GM21367 (cell line): ENCODE results near the gene CSF1R.

Experiments used
- ATAC-seq: cut with Tn5 transposase; IDR thresholded peaks from one replicate; pipeline ENCODE4 v1.9.1; 2021; ENCODE audit not compliant: unreplicated experiment

CSF1R gene

DNA sequence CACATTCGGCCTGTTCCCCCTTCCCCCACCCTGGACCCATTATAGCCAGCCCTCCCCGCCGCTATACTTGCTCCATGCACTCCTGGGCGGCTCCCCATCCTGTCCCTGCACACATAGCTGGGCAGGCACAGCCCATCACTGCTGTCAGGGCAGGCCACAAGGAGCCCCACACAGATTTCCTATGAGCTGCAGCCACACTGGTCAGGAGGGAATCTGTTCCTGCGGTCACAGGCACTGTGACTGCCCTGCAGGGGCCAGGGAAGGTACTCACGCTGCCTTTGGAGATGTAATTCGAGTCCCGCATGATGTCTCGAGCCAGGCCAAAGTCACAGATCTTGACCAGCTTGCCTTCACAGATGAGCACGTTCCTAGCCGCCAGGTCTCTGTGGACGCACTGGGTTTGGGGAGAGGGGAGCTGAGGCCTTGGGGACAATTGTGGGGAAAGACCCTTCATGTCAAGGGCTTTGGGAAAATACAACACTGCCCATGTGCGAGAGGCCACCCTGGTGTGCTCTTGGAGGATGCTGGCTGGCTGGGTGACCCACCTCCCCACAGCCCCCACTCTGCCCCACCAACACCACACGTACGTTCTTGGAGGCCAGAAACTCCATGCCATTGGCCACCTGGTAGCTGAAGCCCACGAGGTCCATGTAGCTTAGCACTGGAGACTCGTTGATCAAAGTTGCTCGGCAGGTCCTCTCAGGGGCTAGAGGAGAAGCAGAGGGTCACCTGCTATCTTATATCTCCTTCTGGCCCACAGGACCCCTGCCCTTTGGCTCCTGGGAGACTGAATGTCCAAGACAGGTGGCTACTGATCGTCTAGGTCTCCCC lies 34.5 kb upstream of the CSF1R start:
- ATAC-seq = no peak

DNA sequence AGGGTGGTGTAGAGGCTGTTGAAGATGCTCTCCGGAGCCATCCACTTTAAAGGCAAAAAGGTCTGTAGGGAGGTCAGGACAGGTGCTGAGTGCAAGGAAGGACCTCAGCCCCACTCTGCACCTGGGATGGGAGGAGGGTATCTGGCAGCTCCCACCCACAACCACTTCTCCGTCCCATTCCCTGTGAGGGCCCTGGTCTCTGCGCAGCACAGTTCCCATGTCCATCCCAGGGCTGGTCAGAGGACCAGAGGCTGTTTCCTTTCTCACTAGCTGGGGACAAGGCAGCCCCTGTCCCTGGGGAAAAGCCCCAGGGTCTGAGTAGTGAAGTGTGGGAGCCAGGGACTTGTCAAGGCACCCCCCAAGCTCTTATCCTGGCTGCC lies 33.7 kb upstream of the CSF1R start:
- no peak for ATAC-seq

DNA sequence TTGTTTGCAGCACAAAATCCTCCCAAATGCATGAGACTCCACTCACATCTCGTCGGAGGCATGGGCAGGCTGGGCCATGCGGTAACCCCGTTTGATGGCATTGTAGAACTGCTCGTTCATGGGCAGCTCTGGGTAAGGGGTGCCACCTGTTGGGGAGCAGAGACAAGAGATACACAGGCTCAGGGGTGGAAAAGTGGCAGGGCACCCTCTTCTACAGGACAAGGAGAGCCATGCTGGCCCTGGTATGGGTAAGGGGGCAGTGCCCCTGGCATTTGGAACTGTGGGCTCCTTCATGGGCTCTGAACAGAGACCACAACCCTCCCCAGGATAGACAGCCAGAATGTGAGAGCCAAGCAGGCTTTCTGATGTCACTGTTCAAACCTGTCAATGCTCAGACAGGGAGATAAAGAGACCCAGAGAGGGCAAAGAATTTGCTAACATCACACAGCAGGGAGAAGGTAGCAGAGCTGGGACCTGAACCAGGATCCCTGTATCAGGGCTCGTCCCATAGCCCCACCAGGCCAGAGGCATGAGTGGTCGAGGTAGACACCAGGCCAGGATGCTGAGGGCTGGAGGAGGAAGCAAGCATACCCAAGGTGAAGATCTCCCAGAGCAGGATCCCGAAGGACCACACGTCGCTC lies 33.2 kb upstream of the CSF1R start:
- ATAC-seq = no peak

DNA sequence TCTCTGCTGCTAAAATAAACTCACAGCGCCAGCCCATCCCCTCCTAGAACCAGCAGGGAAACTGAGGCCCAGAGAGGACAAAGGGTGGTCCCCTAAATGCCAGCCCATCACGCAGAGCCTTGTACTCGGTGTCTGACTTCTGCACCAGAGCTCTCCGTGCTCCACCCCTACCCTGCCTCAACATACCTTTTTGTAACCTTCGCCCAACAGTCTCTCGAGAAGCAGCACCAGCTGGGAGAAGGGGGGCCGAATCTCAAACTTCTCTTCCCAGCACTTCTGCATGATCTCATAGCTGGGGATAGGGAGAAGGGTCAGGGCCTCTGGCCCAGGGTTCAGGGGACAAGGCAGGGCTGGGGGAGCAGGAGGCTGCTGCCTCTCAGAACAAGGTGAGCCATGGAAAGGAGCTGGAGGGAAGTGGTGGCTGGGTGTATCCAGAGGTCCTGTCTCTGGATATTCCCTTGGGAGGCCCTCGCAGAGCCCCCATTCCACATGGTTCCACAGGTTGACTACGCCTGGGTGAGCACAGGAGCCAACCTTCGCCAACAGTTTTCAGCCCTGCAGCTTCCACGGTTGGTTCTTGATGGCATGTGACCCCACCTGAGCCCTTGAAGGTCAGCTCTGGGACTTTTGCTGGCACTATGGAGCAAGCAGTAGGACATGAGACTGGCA lies 32.3 kb upstream of the CSF1R start:
- no peak for ATAC-seq

DNA sequence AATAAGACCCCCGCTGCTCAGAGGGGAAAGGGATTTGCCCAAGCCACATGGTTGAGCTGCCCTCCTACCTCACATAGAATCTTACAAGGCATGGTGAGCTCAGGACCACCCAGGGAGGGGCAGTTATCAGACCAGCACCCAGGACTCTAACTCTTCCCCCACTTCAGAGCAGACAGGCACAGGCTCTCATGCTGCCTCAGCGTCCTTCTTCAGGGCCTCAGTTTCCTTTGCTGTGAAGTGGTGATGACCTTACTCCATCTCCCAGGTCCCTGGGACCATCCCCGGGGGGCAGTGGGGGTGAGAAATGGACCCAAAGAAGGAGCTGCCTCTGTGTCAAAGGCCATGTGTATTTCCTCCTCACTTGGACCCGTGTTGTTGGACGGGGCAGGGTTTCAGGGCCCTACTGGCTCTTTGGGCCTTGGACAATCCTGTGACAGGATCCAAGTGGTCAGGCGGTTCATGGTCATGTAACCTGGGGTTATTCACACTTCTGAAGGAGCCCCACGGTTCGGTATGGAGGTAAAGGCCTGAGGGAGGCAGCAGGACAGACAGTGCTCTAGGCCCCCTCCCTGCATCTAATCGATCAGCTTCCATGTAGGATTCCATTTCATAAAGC lies 31.7 kb upstream of the CSF1R start:
- ATAC-seq = no peak

DNA sequence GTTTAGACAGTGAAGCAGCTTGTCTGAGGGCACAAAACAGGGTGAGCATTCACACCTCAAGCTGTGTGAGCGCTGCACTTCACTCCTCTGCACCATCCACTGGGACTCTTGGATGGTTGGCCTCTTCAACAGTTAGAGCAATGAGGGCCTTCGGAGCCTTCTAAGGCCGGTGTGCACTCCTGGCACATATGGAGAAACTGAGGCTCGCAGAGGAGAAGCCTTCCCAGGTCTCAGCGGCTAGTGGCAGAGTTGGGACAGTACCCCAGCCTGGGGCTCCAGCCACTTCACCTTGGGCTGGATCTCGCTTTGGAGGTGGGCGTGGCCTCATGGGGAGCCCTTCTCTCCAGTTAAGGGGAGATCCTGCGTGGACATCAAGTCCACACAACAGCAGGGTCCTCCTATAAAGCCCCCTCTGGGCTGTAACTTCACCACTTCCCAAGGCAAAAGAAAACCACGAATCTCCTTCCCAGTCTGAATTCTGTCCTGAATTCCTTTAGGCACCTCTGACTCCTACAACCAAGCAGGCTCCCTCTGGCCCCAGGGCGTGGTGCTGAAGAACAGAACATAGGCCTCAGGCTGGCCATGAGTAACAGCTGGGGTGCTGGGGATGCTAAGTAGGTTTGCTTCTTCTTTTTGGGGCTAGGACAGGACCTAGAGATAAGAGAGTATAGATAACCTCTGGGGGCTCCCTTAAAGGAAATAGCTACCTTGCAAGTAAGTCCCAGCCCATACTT lies 30.5 kb upstream of the CSF1R start:
- ATAC-seq = no peak

DNA sequence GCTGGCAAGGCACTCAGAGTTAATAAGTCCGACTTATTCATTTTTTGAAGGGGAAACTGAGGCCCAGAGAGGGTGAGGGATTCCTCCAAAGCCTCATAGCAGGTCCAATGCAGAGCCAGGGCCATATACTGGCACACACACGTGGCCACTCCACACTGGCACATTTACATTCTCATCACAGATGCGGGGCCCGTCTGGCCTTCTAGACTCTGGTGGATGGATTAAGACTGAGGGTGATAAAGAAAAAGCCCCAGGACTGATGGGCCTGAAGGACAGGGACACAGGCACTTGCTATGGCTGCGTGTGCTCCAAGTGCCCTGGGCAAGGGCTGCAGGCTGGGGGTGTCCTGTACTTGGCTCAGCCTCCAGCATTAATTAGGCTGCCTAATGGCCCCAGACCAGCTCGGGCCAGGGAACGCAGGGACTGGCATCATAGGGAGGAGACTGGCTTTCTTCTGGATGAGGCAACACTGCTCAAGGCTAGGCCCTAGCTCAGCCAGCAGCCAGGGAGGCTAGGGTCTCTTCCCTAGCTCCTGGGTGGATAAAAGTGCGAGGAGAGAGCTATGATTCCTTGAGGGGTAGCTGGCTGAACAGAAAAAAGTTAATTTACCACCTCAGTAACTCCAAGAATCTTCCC lies 28.5 kb upstream of the CSF1R start:
- ATAC-seq = no peak

DNA sequence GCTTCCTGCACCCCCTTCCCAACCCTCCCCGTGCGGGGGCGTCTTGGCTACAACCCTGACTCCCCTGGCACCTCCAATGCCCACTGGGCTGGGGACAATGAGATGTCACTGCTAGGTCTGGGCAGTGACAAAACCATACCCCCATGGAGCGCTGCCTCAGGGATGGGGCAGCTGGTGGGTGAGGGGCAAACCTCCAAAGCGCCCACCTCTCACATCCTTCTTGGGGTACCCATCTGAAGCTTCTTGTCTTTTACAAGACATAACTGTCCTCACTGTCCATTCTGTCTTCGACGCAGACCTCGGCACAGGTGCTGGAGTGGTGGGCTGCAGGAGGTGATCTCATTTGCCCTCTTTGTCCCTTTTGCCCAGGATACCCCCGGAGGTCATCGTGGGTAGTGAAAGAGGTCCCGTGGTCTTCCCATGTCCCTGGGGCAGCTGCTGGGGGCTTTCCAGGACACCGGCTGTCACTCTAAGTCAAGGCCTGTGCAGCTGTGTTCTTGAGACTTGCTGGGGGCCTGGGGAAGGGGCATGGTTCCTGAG lies 27.8 kb upstream of the CSF1R start:
- no peak for ATAC-seq

DNA sequence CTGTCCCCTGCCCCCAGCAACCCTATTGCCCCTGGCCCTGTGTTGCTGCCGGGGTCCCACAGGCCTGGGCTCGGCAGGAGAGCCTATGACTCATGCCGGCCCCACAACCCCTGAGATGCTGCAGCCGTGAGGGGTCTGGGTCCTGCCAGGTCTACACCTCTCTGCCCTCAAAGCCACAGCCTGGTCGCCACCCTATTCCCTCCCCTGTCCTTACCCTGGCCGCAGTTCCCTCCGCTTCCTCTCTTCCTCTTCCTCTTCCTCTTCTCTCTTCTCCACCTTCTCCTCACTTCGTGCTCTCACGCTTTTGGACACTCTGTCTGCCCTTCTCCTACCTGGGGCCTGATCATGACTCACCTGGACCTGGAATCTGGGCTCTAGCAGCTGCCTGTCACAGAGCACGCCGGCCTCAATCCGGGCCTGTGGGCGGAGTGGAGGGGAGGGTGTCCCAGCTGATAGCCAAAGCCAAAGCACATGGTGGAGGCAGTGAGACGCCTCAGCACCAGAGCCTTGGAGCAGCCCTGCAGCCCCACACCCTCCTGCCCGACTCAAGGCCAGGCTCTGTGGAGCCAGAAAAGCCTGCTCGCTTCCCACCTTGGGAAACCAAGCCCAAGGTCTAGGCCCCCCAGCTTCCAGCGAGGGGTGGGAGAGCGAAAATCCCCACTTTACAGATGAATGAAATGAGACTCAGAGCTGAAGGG lies 26.8 kb upstream of the CSF1R start:
- no peak for ATAC-seq

DNA sequence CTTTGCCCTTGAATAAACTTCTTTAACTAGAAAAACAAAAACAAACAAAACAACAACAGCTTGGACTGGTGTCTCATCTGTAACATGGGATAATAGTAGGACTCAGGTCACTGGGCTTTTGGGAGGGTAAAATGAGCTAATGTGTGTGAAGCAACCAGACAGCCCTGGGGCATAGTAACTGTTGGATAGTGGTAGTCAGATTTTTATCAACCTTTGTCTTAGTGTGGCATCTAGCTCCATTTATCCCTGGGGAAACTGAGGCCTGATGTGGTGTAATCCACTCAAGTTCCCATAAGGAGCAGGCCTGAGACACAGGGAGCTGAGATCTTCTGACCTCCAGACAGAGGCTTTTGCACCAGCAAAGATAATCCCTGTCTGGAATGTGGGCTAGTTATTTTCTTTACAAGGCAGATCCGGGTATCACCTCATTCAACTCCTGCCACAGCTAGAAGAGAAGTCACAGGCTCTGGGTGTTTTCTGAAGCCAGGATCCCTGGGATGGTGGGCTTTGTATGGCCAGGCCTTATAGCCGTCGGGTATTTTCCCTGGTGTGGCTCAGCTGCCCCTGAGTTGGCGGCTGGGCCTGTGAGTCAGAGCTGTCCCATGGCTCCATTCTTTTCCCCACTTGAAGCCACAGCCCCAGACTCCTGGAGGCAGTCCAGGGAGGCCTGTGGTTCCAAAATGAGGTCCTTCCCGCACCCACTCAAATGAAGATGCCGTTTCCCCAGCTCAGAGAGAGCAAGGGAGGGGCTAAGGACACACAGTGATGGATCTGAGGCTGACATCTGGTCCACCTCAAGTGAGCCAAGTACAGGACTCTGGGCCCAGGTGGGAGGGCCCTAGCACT lies 26.1 kb upstream of the CSF1R start:
- no peak for ATAC-seq

DNA sequence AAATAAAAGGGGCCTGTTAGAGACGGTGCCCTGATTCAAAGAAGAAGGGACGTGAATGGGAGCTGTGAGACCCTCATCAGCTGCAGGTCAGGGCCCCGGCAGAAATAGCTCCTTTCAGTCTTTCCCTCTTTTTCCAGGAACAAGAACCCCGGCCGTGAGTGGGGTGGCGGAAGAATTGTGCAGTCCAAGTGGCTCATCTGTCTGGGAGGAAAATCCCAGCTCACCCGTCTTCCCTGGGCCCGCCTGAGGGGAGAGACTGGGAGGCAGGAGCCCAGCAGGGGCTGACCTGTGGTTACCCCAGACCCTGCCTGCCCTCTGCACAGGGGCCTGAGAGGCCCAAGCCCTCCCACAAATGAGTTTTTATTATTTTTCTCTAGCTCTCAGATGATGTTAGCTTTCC lies 24.8 kb upstream of the CSF1R start:
- no peak for ATAC-seq

DNA sequence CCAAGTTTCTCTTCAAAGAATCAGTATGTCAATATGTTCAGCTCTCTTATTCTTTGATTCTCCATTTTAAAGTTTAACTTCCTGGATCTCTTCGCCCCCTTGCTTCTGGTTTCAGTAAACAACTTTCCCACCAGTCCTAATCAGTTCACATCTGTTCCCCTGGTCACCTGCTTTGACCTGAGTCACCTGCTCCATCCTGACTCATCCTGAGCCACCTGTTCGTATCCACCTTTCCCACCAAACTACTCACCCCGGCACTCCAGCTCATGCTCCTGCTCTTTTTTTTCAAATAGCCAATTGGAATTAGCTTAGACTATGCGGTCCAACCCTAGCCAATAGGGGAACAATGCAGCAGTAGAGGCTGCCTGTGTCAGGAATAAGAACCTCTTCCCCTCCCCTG lies 23.6 kb upstream of the CSF1R start:
- no peak for ATAC-seq

DNA sequence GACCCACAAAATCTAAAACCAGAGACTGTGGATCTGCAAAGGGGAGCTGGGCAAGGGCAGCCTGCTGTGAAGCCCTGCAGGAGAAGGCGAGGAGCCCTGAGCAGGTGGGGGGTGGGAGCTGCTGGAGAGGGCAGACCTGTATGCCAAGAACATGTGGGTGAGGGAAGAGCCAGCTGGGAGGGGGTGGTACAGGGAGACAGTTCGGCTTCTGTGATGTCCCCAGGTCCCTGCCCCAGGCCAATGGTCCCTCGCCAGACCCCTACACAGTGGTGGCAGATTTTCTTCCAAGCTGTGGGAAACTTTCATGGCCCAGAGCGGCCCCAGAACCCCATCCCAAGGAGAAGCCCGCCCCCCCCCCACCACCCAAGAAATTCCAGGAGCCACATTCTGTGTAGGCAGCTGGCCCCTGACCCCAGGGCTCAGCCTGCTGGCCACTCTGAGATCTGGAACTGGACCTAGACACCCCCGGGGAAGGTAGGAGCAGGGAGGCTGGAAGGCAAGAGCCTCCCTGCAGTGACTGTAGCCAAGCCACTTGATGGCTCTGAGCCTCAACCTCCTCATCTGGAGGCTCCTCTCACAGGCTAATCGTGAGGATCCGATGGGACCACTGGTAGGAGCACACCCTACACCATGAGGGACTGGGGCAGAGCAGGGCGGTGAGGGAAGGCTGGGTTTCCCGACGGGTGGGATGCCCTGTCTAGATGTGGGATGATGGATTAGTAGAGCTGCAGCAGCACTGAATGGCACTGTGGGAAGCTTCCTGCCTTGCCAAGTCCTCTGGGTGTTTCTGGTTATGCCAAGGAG lies 22.6 kb upstream of the CSF1R start:
- no peak for ATAC-seq

DNA sequence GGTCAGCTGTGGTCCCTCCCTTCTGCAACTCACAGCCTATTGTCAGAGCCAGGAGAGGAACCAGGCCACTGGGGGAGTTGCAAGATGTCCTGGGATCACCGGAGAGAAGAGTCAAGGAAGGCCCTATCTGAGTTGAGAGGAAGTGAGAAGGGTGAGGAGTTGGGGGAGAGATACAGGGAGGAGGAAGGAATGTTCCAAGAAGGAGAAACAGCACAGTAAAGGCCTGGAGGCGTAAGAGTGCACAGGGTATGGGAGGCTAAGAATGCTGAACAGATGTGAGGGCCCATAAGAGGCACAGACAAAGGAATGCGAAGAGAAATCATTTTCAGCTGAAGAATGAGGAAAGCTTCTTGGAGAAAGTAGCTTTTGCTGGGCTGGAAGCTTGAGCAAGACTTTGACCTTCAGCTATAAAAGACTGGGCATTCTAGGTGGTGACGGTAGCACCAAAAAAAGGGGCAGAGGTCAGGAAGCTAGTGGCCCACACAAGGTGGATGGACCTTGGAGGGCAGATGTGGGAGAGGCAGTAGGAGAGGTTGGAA lies 21.6 kb upstream of the CSF1R start:
- ATAC-seq = no peak

DNA sequence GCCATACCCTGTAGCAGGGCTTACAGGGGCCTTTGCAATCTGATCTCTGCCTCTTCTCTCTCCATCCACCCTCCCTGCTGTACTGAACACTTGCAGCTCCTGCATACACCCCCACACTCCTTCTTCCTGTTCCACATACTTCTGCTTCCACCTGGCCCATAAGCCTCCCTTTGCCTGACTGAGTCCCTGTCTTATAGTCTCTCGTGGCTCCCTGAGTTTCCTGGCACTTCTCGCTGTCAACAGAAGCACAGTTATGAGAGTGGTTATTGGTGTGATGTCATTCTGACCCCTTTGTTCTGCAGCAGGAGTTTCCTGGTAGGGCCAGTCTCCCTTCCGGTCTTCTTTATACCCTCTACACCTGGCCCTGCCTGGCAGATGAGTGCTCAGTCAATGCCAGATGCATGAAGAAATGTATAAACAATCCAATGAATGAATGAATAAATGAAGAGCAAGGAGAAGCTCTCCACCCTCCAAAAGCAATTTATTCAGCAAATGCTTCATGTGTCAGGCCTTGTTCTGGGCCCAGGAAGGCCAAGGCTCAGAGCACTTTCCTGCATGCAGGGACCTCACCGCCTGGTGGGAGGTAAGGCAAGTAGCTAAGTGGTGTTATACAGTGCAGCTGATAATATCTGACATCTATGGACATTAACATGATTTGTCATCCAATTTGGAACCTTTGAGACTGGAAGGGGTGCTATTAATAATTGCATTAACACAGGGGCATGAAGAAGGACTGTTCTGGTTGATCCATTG lies 20.5 kb upstream of the CSF1R start:
- no peak for ATAC-seq

DNA sequence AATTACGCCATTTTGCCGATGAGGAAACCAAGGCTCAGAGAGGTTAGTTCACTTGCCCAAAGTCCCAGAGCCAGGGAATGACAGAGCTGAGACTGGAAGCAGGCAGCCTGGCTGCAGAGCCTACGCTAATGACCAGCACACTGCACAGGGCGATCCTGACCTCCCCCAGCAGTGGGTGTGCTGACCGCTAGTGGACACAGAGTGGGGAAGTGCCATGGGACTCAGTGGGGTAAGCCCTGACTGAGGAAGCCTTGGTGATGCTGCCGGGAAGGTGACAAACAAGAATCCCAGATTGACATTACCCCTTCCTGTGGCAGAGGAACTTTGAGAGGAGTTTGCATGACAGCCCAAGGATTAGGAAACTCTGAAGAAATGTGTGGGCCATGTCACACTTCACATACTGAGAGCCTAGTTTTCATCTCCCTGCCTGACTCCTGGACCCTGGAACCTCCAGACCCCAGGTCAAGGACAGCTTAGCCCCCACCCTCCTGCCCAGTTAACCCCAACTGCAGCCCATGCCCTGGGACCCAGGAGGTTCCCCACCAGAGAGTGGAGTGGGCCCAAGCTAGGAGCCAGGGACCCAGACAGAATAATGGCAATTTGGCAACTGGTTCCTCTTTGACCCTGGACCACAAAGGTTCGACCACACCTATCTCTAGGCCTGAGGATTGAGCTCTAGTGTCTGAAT lies 19.7 kb upstream of the CSF1R start:
- no peak for ATAC-seq

DNA sequence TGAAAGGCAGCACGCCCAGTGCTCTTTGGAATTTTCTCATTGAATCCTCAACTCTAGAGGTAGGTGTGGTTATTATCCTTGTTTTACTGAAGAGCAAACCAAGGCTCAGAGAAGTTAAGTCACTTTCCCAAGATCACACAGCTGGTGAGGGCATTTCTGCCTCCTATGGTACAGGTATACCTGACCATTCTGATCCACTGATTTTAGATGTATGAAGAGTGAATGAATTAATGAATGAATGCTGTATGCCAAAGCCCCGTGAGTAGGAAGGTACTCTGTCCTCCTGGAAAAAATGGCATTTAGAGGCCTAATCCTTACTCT lies 18.2 kb upstream of the CSF1R start:
- ATAC-seq = no peak
